GM18499 (cell line): ENCODE data around the gene DUOX1.

Experiments
- ATAC-seq: cut with Tn5 transposase; IDR thresholded peaks from one replicate; pipeline ENCODE4 v1.9.1; 2021; ENCODE audit warnings: moderate number of reproducible peaks; ENCODE audit not compliant: insufficient read depth, unreplicated experiment

The DUOX1 gene

DNA sequence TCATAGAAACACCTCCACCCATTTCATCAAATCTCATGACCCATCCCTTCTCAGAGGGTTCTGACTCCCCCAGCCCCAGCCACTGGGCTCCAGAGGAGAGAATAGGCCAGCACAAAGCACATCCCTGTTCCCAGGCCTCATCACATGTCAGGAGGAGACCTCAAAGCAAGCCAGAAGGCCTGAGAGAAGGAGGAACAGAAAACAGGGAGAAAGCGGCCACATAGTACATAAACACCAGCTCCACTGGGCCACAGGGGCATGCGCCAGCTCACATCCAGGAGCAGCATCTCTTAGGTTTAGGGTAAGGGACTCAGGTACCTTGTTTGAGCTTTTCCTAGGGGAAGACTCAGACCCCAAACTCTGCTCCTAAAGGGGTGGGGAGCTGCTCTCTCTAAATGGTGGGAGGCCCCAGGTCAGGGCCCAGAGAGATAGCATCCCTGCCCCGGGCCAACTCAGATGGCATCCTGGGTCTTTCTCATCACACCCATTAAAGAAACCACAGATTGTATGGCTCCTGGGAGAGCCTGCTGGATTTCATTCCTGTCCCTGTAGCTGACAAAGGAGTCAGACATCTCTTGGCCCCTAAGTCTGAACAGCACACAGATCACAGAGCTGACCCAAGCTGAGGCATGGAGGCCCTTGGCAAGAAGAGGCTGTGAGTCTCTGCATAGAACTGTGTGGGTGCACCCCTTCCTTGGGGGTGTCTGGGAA, 55.4 kb downstream of the DUOX1 start:
- no peak for ATAC-seq

DNA sequence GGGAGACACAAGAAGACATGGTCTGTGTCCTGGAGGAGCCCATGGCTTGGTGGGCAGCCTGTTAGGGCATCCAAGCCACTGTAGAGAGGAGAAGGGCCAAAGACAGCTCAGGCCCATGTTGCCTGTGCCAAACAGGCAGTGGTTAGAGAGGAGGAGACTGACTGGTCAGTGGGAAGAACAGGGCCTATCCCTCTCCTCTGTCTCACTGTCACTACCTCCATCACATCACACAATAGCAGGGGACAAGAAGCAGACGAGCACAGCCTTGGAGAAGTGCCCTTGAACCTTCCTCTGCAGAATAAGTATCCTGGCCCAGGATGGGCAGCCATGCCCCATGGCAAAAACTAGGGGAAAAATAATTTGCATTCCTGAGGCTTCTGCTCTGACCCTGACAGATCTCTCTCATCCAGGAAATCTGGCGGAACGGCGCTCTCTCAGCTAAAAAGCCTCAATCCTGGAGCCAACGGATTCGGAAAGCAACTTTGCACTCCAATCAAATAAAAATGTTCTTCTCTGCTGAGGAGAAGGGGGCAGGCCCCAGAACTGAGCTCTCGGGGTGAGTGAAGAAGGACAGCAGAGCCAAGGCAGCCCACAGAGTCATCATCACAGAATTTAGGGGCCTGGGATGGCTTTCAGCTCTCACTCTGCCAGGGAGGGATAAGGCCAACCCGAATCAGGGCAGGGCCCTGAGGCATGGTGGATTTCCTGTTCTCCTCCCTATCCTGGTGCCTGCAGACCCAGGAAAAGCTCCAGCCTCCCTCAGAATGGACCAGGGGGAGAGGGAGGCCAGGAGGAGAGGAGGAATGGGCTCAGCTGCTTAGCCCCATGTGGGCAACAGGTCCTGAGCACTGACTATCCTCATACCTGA, 56.3 kb downstream of the DUOX1 start:
- no peak for ATAC-seq

DNA sequence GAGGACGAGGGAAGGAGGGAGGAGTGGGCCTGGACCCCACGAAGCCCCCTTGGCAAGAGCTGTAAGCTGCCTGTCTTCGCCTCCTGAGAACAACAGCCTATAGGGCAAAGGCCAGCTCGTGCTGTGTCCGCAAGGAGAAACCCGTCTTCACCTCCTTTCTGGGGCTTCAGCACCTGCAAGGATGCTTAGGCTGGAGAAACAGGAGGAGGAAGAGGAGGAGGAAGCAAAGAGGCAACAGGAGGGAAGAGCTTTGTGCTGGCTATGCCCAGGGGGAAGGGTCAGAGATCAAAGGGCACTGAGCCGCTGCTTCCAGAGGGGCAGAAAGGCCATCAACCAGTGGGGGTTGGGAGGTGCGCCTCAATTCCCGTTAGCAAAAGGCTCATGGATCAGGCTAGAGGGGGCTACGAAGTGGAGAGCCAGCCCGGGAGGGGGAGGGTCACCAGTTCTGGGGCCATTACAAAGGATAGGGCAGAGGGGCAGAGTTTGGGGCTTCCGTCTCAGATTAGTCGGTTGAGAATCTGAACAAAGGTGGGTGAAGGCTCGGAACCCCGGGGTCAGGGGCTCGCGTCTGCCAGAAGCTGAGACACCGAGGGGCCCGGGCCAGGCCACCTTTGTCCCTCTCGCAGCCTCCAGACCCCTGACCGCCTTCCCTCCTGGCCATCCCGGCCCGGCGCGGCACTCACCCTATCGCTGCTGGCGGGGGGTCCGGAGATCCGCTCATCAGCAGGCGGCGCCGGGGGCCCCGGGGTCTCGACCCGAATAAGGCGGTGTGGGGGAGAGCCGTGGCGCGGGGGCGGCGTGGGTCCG, 57.2 kb downstream of the DUOX1 start:
- ATAC-seq: no peak

DNA sequence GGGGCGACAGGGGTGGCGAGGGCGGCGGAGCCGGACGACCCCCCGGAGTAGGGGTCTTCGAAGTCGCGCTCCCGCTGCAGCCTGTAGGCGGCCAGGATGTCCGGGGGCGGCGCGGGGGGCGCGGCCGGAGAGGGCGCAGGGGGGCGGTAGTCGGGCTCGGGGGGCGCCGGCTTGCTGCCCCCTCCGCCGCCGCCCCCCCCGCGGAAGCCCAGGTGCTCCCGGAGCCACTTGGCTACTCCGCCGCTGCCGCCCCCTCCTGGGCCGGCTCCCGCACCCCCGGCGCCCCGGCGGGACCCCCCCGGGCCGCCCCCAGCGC, 57.7 kb downstream of the DUOX1 start:
- ATAC-seq: no peak

DNA sequence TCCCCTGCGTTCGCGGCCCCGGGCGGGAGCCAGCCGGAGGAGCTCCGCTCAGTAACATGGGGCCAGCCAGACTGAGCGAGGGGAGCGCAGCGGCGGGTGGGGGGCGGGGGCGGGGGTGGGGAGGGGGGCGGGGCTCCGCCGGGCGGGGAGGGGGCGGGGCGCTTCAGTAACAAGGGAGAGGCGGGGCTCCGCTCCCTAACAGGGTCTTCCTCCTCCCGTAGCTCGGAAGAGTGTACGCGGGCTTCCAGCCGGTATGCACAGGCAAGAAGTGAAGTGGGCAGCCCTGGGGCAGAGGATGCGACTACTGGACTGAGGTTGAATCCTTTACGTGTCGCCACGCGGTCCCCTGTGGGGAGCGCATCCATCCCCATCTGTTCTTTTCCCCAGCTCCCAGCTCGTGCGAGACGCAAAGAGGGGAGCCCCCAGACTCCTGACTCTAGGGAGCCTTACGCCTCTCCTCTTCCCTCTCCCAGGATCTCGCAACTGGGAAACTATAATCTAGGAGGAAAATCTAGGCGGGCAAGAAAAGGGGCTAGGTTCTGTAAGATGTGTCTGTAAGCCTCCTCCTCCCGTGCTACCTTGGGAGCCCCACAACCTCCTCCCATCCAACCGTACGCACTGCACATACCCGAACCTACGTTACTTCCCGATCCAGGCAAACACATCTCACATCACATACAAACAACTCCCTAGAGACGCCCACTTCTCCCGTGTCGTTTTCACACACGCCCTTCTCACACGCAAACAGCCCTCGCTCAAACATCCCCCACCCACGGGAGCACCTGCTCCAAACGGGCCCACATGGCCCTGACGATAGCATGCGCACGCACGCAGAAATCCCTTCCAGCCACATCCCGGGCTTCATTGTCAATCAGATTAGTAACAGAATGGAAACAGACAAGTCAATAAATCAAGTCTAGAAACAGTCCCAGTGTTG, 58.4 kb downstream of the DUOX1 start, which contains the start of gene SHF:
Gene SHF, minus strand, starts transcription at position 73 of the 937 bp plus-strand sequence. Its CDS starts 15 bp downstream, at position 58.
- ATAC-seq: no peak

DNA sequence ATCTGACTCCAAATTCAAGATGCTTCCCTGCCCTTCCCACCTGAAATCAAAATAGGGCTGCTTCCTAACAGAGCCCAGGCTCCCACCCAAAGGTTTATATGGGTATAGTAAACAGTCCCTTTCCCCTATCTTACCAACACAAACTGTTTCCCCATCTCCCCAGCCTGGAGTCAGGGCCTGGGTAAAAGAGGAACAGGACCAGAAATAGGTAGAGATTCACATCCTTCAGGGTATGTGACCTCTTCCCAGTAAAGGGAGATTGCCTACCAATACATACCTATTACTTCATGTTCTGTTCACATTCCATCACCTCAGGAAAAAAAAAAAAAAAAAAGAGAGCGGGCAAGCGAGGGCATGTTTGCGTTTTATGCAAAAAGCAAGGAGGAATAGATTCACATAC, 67.7 kb downstream of the DUOX1 start:
- no peak for ATAC-seq

DNA sequence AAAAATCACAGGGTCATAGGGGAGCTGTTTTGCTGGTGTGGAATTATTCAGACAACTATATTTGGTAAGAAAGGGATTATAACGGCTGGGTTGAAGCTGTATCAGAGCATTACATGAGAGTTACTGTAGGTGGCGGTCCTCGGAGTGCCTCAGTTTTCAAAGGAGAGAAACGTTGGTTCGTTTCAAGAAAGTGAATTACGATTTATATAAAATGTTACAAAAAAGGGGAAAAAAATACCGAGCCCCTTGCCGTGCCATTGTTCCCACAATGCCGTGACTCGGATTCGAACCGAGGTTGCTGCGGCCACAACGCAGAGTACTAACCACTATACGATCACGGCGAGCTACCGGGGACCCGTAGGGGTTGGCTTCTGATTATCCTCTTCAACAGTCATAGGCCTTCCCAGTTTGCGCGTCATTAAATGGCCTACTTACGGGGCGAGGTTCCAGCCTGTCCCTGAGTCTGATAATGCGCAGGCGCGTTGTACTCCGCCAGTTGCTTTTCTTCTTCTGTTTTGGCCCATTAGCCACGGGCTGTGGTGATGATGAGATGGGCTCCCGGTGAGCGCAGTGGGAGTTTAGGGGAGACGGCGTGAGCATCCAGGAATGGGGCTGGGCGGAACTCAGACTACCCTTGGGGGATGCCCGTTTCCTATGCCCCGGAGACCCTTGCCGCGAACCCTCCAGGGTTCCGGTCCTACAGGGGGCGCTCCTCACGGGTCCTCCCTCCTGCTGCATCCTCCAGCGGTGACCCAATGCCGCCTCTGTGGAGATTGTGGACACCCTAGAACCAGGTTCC, 68.7 kb downstream of the DUOX1 start:
- ATAC-seq: peak; percentile 38

DNA sequence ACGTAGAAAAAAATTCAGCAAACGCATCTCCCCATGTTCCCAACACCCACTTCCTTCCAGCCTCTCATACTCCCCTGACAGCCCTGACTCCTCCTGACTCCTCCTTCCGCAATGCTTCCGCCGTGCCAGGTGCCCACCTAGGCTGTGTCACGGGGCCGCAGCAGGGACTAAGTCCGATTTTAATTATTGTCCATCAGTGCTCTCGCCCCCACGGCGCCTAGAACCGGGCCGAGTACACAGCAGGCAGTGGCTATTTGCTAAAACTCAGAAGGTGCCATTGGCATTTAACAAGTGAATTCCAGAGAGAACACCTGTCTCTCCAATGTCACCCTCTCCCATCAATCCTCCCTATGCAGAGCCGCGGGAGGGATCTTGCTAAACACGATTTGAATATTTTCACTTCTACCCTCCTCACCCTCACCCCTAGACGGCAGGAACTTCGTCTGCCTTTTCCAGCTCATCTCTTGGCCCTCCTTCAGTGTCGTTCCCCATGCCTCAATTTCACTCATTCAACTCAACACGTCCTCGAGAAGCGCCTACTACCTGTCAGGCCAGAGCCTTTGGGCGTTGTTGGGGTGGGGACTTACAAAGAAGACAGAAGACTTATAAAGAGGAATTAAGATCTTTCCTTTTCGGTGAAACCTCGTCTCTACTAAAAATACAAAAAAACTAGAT, 69.5 kb downstream of the DUOX1 start:
- peak; percentile 7 for ATAC-seq

DNA sequence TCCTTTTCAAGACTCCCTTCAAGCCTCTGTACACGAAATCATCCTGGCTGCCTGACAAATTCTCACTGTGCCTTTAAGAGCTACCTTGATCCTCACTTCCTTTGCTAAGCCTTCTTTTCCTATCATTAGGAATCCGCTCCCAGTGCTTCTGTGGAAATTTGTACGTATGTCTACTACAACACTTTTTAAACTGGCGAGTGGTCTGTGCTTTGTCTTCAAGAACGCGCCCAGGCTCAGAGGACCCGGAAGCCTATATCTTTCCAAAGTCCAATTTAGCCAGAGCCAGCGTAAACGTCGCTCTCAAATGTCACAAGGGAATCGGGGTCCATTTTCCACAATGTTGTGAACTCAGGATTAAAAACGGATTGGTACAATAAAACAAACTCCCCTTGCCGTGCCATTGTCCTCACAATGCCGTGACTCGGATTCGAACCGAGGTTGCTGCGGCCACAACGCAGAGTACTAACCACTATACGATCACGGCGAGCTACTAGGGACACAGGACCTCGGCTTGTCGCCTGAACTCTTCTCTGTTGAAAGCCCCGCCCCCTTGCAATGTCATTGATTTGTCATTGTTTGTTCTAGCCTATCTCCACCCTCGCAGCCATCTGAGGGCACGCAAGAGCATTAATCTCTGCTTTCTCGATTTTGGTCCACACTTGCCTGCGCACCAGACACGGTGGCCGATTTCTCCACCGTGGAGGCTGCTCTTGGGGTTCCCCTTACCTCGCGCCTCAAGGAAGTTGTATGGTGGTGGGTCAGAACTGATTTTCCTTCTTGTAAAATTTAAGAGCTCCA, 70.4 kb downstream of the DUOX1 start:
- peak; percentile 25 for ATAC-seq

DNA sequence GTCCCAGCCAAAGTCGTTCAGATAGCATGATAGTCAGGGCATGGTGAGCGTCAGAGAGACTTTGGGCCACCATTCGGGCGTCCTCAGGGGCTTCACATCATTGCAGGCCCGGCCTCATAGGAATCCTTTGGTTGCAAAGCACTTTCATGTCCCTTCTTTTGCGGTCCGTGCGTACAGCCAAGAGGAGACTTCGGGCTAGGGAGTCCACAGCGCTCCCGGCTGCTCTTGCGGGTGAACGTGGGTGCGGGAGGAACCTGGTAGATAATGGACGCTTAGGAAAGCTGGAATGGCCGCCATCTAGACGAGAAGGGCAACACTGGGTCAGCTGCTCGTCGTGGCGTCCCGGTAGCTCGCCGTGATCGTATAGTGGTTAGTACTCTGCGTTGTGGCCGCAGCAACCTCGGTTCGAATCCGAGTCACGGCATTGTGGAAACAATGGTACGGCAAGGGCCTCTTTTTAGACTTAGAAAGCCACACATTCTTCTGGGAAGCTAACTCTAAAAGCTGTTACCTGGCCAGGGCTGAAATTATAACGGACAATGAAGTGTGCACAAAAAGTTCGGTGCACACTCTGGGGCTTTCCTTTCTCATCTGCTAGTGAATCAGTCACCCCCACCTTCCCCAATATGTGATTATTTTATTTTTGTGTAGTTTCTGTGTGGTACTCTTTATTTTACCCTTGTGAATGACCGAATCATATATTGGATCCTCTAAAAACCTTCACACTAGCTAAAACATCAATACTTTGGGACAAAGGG, 71.2 kb downstream of the DUOX1 start:
- no peak for ATAC-seq

DNA sequence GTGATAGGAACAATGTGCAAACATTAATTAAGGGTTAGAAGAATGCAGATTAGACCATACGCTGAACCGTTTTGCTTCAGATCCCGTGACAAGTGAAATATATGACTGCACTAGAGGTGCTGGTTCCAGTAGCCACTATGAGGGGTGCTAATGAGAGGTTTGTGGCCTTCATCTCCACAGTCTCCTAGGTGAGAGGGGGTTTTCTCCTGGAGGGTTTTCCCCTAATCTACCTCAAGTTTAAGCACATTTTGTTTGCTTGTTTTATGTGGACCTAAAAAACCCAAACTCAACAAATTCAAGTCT, 71.7 kb downstream of the DUOX1 start:
- no peak for ATAC-seq

DNA sequence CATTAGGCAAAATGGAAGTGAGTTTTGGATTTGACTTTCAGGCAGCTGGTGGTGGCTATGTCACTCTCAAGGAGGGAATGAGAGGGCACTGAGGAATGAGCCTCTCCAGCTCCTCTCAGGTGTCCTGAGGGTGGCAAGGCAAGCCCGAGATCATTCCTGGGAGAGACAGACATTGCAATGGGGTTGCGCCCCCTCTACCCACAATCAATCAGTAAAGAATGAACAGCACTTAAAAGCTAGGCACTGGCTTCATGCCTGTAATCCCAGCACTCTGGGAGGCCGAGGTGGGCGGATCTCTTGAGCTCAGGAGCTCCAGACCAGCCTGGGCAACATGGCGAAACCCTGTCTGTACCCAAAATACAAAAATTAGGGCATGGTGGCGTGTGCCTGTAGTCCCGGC, 72.1 kb downstream of the DUOX1 start:
- ATAC-seq: no peak

DNA sequence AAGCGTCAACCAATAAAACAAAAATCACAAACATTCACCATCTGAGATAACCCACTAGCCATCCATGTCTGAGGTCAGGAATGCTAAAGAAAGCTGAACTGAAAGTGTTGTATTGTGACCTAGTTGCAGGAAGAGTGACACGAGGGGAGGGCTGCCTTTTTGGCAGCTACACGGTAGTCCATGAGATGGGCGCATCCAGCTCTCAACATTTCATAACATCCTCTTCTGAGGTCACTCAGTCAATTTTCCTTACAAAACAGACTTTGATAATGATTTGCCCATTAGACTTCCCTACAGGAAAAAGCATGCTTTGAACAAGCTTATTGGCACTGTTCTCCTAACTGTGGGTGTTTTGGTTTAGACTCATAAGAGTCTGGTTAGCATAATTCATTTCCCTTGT, 73.4 kb downstream of the DUOX1 start:
- ATAC-seq: no peak

DNA sequence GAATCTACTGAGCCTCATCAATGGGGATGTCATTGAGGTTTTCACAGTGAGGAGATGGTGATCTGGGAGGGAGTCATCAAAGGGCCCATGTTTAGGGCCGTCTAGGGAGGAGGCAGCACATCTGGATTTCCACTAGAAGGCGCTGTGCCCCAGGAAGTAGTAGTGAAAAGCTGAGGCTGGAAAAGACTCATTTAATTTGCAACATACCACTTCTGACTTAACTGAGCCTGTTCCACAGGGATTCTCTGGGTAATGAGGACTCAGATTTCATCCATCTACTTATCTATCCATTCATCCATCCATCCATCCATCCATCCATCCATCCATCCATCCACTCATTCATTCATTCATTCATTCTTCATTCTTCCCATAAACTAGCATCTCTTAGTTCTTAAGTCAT, 75.4 kb downstream of the DUOX1 start:
- no peak for ATAC-seq

DNA sequence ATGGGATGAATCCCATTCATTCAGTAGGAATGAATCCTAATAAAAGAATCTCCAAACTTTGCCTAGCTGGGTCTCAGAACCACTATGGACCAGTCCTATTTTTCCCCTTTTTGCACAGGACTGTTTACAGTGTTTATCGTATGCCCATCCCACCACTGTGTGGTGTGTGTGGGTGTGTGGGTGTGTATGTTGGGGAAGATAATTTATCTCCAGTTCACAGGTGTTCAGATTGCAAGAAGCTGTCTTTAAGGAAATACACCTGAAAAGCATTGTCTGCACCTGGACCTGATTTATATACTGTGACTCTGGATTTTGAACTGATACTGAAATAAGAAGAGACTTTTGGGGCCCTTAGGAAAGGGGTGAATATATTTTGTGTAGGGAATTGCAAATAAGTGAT, 82.7 kb downstream of the DUOX1 start:
- ATAC-seq: no peak
